OCI-LY7 (cell line): Measurements from ENCODE around the gene NDUFB4.

Experiments used
- CTCF ChIP-seq: fragments of 200-600 bp; sonication (generic); conservative IDR thresholded peaks from 2 replicates; pipeline ENCODE4 v1.5.1; 2014; ENCODE audit warnings: mild to moderate bottlenecking, antibody characterized with exemption, low read length, moderate library complexity, mixed read lengths
- EZH2phosphoT487 ChIP-seq: fragments of 200-600 bp; sonication (generic); IDR thresholded peaks from 2 replicates; pipeline ENCODE4 v1.6.1; 2018; ENCODE audit warnings: low read depth, borderline replicate concordance, mild to moderate bottlenecking, mixed run types, antibody characterized with exemption, low read length, moderate library complexity, mixed read lengths

GRCh38 chr3:120622870-120623726 lies 27.0 kb downstream of the NDUFB4 start:
- TF ChIP-seq CTCF = peak; percentile 64
- no peak for TF ChIP-seq EZH2phosphoT487
